HEK293T (cell line): ENCODE data around the gene ZFYVE27.

Experiments used
- BHLHE40 ChIP-seq: fragments of 450-650 bp; IDR thresholded peaks from 2 replicates; pipeline ENCODE4 v1.6.1; 2016; ENCODE audit warnings: mild to moderate bottlenecking, moderate library complexity, borderline replicate concordance
- ELF4 ChIP-seq: fragments of 450-650 bp; IDR thresholded peaks from 2 replicates; pipeline ENCODE4 v1.6.1; 2017; ENCODE audit warnings: antibody characterized with exemption
- FOXA1 ChIP-seq: fragments of 450-650 bp; IDR thresholded peaks from 2 replicates; pipeline ENCODE4 v1.6.1; 2016; ENCODE audit warnings: mild to moderate bottlenecking
- L3MBTL2 ChIP-seq: fragments of 450-650 bp; conservative IDR thresholded peaks from 2 replicates; pipeline ENCODE4 v1.6.1; 2016; ENCODE audit warnings: mild to moderate bottlenecking
- SUZ12 ChIP-seq: fragments of 450-650 bp; IDR thresholded peaks from 2 replicates; pipeline ENCODE4 v1.6.1; 2016; ENCODE audit warnings: mild to moderate bottlenecking
- ZNF384 ChIP-seq: fragments of 450-650 bp; IDR thresholded peaks from 2 replicates; pipeline ENCODE4 v1.6.1; 2016

DNA sequence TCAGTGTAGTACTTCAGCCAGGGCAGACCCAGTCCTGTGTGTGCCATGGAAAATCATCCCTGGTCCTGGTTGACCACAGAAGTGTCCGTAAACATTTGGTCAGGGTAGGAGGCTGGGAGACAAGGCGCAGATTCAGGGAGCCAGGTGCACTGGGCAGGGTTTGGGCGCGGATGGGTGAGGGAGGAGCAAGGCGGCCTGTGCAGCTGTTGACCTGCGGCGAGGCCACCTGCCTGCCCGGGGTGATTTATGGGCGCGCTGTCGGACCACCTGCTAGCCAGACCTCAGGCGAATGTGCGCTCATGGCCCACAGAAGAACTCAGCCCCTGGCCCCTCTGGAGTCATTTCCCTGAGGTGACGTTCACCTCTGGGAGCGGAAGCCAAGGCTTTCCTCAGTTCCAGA is 28.3 kb downstream of the ZFYVE27 start:
- TF ChIP-seq SUZ12 (no peak), BHLHE40 (no peak), L3MBTL2 (no peak), FOXA1 (no peak), ELF4 (no peak), ZNF384 (no peak)
